Effector CD4-positive, alpha-beta T cell (primary cell): Measurements from ENCODE around the gene LIMS2.

Experiments used
- DNase-seq: peaks from one replicate; pipeline ENCODE4 v3.0.0-alpha.2; 2020

The LIMS2 gene

DNA sequence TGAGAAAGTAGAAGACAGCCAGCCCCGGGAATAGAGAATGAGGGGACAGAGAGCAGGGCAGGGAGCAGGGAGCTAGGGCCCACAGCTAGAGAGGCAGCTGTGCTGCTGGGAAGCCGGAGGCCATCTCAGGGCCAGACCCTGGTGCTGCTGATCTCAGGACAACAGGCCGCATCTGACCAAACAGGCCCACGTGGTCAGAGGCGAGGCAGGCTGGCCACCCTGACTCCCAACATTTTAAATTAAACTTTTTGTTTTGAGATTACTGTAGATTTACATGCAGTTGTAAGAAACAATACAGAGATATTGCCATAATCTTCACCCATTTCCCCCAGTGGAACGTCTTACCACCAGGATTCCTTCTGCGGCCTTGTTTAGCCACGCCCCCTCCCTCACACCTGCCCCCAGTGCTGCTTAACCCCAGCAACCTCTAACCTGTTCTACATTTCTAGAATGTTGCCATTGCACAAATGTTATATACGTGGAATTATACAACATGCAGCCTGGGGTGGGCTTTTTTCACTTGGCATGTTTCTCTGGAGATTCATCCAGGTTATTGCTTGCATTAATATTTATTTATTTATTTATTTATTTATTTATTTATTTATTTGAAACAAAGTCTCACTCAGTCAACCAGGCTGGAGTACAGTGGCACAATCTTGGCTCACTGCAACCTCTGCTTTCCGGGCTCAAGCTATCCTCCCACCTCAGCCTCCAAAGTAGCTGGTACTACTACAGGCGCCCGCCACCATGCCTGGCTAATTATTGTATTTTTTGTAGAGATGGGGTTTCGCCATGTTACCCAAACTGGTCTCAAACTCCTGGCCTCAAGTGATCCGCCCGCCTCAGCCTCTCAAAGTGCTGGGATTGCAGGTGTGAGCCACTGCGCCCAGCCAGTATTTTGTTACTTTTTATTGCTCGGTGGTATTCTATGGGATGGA, 78.0 kb downstream of the LIMS2 start:
- no peak for DNase-seq

DNA sequence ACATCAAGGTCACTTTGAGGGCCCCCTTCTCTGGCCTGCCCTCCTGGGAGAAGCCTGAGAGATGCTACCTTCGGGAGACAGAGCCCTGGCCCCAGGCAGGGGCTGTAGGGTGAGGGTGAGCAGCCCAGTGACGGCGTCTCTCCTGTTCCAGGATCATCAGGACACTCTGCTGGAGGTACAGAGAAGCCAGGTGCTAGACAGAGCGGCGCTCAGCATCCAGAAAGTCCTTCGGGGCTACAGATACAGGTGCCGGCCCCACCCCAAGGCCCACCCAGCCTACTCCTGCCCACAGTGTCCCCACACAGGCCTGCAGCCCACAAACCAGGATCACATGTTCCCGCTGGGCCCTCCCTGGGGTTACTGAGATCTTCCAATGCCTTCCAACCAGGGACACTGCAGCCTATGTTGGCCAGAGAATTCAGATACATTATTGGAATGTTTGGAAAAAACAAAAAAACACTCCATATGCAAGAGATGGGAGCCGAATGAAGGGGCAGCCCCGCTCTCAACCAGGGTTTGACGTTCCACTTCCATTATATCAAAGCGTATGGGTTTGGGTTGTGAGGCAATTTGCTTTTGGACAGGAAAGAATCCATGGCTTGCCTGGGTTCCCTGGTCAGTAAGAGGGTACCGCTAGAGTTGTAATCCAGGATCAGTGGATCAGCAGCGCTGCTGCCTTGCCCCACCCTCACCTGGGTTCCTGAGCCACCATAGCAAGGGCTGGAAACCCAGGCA, 78.9 kb downstream of the LIMS2 start:
- no peak for DNase-seq

DNA sequence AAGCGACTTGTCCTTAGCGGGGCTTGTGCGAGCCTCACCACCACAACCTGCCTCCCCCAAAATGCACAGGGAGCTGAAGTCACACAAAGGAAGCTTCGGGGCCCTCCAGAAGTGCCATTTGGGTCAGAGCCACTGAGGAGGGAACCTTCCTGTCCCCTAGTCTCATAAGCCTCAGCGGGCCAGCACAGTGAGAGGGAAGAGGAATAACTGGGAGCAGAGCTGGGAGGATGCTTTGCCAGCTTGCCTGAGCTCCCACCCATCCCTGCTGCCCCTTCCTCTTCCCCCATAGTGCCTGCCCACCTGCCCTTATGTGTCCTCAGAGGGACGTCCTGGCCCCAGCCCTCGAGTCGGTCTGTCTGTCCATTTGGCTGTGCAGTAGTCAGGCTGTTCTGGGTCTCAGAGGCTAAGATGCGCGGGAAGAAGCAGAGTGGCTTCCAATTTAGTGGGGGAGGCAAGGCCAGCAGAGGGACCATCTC, 81.2 kb downstream of the LIMS2 start:
- no peak for DNase-seq

DNA sequence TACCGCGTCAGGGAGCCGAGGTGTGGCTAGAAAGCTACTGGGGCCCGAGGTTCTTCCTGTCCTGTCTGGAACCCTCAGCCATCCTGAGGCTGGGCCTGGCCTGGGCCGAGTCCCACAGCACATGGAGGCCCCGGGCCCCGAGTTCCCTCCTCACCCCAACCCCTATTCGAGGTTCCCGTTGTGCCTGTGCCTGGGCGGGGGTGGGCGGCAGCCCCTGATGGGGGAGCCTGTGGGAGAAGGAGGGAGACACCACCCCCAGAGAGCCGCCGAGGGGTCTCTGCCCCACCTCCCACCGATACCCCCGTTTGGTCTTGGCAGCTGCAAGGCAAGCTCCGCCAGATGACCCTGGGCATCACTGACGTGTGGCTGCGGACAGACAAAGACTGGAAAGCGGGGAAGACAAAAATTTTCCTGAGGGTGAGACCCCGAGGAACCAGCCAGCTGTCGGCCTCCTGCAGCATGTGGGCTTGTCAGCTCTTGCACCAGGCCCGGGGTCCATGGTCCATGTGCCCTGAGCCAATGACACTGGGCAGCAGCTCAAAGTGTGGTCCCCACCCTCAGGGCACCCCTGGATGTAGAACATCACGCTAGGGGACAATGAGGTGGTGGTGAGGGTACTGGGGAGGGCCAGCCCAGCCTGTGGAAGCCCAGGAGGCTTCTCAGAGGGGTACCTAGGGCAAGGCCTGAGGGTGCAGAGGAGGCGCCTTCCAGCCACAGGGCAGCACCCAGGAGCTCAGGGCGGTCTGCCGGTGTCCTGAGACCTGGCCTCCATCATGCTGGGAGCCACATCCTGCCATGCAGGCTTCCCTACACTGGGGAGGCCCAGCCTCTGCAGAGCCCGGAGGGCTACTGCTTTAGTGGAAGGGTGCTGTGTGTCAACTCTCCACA, 81.9 kb downstream of the LIMS2 start:
- DNase-seq, result no peak

DNA sequence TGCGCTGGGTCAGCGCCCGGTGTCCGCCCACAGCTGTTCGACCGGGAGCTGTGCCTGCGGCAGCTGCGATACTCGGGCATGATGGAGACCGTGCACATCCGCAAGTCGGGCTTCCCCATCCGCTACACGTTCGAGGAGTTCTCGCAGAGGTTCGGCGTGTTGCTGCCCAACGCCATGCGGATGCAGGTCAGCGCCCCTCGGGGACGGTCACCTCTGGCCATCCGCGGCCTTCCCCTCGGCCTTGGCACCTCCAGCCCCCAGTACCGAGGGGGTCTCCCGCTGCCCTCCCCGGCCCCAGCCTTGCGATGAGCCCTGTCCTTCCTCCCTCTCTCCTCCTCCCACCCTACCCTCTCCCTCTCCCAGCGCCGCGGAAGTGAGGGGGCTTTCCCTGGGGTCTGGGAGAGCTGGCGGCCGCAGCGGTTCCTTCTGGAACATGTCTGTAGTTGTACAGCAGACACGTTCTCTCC, 82.5 kb downstream of the LIMS2 start:
- no peak for DNase-seq

DNA sequence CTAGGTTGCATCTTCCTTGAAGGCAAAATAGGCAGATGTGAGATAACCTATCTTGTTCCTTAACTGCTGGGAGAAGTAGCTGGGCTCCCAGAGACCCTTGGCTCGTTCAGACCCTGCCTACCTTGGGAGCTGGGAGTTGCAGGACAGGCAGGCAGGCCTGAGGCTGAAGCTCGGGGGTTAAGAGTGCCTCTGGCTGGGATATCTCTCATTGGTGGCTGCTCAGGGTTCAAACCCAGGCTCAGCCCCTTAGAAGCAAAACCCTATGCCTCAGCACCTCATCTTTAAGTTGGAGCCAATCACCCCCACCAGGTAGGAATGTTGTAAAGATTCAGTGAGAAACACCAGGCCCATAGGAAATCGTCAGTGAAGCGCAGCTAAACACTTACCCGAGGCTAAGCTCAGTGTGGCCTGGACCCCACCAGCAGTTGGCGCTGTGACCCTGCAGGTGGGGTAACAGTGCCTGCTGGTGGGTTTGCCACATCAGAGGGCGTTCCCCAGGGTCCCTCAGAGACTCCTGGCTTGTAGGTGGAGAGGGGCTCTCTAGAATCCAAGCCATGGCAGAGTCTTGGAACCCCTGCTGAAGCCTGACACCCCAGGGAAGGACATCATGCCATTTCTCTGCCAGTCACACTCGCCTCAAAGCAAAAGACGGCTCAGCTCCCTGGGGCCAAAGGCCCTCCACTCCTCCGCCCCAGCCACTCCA, 84.0 kb downstream of the LIMS2 start:
- DNase-seq, result peak; percentile 53

DNA sequence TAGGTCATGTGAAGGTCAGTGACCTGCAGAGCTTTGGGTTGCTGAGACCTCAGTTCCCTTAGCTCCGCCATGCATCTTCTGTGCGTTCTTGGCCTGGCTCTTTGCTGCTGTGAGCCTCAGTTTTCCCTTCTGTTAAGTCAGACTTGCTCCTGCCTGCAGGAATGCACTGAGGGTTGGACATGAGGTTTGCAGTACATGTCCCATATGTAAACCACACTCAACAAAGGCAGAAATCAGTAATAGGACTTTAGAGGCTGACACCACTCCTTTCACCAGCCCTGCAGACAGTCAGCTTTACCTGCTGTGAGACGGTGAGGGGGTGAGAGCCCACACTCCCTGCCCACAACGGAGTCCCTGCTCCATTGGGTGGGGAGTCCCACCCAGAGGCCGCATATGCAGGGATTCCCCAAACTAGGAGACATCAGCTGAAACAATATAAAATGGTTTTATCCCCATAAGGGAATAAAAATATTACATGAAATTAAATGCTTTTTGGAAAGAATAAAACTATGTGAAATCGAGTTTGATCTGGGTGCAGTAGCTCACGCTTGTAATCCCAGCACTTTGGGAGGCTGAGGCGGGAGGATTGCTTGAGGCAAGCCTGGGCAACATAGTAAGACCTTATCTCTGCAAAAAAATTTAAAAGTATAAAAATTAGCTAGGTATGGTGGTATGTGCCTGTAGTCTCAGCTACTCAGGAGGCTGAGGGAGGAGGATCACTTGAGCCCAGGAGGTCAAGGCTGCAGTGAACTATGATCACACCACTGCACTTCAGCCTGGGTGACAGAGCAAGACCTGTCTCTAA, 84.7 kb downstream of the LIMS2 start:
- DNase-seq, result no peak

DNA sequence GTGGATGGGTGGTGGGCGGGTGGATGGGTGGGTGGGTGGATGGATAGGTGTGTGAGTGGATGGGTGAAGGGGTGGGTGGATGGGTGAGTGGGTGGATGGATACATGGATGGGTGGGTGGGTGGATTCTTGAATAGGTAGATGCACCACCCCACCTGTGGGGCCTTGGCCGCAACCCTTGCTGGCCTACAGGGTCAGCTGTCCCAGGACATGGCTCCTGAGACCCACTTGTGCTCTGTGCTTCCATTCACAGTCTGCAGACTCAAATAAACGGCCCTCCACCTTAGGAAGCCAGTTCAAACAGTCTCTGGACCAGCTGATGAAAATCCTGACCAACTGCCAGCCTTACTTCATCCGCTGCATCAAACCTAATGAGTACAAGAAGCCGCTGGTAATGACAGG, 85.5 kb downstream of the LIMS2 start:
- no peak for DNase-seq

DNA sequence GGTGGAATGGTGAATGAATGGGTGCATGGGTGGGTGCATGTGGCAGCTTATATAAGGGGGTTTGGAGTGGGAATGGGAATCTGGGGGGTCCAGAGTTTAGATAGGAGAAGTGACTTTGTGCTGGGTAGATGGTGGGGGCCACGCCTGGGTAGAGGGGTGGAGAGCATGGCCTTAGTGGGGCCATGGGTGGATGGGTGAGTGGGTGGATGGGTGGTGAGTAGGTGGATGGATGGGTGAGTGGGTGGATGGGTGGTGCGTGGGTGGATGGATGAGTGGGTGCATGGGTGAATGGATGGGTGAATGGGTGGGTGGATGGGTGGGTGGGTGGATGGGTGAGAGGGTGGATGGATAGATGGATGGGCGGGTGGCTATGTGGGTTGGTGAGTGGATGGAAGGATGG, 86.0 kb downstream of the LIMS2 start:
- DNase-seq, result no peak
